ENCODE results near the gene FLNB. TPM values are rescaled to one million over a fixed set of nuclear protein-coding genes. Genes with fewer than 3 reads are reported as not detected.

The FLNB gene
- total and polyA plus RNA-seq, 9 of the 15 experiments (the other 6 are each of a cell fraction or from before 2014, with no cell fraction given): 9.4 to 48.1 (median 25.6) TPM

GRCh38 chr3:58101499-58102389 is 93.5 kb downstream of the FLNB start:
- H3K27me3 ChIP-seq (ENCODE audit: control insufficient read depth in 2 of 2, insufficient read depth in 2 of 2, low read length in 2 of 2): no peaks in the 10 kb centered on the region
- H3K79me2 ChIP-seq (ENCODE audit: control insufficient read depth, insufficient read depth, low read length): no peaks in the 10 kb centered on the region
- no peaks in the 10 kb centered on the region for H3K9me1 ChIP-seq (ENCODE audit: control insufficient read depth, insufficient read depth, low read length)
- in situ Hi-C loops (cut with MboI): no loop called here
- no peak overlapping the region for H3K4me3 ChIP-seq
- H3K4me2 ChIP-seq (ENCODE audit: insufficient read depth, low read length): no peak overlapping the region
- BruUV-seq (replicated peaks): no TSS peak
- H3K27ac ChIP-seq (ENCODE audit: extremely low read depth, low read depth, low read length): no peak overlapping the region
- no peak overlapping the region for H3K9ac ChIP-seq (ENCODE audit: insufficient read depth in 1 of 2, low read depth in 2 of 2, low read length in 2 of 2)
- CTCF ChIA-PET (ENCODE audit: low intra/inter-chr PET ratio): no interaction called here
- no peaks in the 10 kb centered on the region for H3K4me1 ChIP-seq (replicated peaks in 1 of 2; ENCODE audit: control insufficient read depth in 2 of 2, insufficient read depth in 2 of 2, low read length in 2 of 2)
- no peak for DNase-seq (ENCODE audit: extremely low read depth in 1 of 4, low spot score in 3 of 4)
- POLR2A ChIA-PET: interaction anchor here (0.9 kb wide), 1 partner anchor 14 kb away, joined by 3 read pairs; no protein-coding TSS in a partner anchor
- no peak for ATAC-seq
- H3K9me3 ChIP-seq (replicated peaks; ENCODE audit: control insufficient read depth, insufficient read depth, low read depth, low read length): no peaks in the 10 kb centered on the region
- WGBS (ENCODE audit: insufficient coverage, low coverage, missing lambda C conversion rate): 85% methylated on average over 10 of the region's 13 CpGs
- no peak for FAIRE-seq
- H4K20me1 ChIP-seq (replicated peaks; ENCODE audit: control insufficient read depth, insufficient read depth, low read length): no peaks in the 10 kb centered on the region
- intact Hi-C loops (cut with micrococcal nuclease): no loop called here
- peaks cover 70% of the 10 kb centered on the region; the same call in 2 of the 3 replicates for H3K36me3 ChIP-seq (ENCODE audit: control insufficient read depth, insufficient read depth, low read length)
- H2AFZ ChIP-seq (ENCODE audit: low read depth, low read length): no peak overlapping the region
- TF ChIP-seq ZNF146 (CRISPR knock-in tag; IDR thresholded peaks at IDR 0.05; ENCODE audit: unreplicated experiment) (no peak), ATF2 (CRISPR knock-in tag; IDR thresholded peaks at IDR 0.05) (no peak), DDX20 (tag; IDR thresholded peaks at IDR 0.05; ENCODE audit: low read depth) (no peak), ZNF778 (CRISPR knock-in tag; IDR thresholded peaks at IDR 0.05) (no peak), POLR2G (IDR thresholded peaks at IDR 0.05; ENCODE audit: low read depth, low read length) (no peak), ZHX1 (conservative IDR thresholded peaks at IDR 0.05; ENCODE audit: low read length) (no peak), NFE2 (IDR thresholded peaks at IDR 0.05; ENCODE audit: low read depth) (no peak), SAP30 (IDR thresholded peaks at IDR 0.05; ENCODE audit: borderline replicate concordance, insufficient read depth, low read depth, low read length, poor library complexity, severe bottlenecking) (no peak)

All from K562 (cell line).